DLD1 (cell line): Measurements from ENCODE around the gene GPN2.
"Not testable (repeated sequence)": the region's sequence is repeated elsewhere in the genome, so short reads cannot be mapped to it uniquely, and the experiment has no call there.

ENCODE experiments used
- in situ Hi-C: cut with HindIII; loops from 2 replicates; pipeline ENCODE4 v1.10.0; 2017; ENCODE audit warnings: low sequenced_read_pairs

The GPN2 gene

DNA sequence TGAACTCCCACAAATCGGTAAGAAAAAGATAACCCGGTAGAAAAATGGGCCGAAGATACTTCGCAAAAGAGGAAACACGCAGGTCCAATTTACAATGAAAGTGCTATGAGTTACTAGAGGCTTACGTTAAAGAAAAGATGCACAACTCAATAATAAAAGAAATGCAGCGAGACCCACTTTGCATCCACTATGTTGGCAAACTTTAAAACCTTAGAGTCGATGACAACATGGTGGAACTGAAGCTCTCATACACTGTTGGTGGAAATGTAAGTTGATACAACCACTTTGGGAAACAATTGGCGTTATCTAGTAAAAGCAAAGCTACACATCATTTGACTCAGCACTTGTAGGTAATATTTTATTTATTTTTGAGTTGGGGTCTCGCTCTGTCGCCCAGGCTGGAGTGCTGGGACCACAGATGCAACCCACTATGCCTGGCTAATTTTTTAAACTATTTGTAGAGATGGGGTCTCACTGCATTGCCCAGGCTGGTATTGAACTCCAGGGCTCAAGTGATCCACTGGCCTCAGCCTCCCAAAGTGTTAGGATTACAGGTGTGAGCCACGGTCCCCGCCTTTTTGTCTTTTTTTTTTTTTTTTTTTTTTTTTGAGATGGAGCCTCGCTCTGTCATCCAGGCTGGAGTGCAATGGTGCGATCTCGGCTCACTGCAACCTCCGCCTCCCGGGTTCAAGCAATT lies 10.9 kb upstream of the GPN2 start:
- in situ Hi-C loops, result no loop called here

DNA sequence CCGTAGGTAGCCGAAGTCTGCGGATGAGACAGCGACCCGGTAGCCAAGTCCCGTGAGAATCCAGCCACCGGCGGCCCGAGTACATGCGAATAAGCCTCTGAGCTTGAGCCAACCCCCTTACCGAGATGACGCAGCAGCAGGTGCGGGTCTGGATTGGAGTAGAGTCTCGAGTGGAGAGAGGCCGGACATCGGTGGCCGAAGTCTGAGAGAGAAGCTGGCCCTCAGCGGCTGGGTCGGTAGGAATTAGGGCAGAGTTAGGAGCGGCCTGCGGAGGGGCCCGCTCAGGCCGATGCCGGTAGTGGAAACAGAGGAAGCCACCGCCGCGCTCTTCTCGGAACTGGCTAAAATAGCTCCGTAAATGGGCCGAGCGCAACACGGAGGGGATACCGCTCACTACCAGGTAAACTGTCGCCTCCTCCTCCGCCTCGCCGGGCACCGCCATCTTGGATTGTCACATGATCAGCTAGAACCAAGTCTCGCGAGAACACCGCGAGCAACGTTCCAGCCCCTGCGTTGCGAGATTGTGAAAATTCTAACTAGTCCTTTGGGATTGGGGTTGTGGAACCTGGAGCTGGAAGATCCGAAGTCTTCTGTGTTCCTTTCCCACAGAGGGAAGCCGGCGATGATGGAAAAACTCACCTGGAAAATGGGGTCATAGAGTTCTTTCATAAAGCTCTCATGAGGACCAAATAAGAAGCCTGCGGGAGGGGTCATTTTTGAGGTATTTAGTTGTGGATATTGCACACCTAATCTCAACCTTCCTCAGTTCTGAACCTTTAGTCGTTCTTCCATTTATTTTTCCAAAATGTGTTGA lies 10.1 kb upstream of the GPN2 start, which contains the start of gene GPATCH3:
TSS of gene GPATCH3 (minus strand) at position 467 of the 814 bp plus-strand sequence. CDS start at position 442, 25 bp downstream.
- in situ Hi-C loops, result no loop called here

DNA sequence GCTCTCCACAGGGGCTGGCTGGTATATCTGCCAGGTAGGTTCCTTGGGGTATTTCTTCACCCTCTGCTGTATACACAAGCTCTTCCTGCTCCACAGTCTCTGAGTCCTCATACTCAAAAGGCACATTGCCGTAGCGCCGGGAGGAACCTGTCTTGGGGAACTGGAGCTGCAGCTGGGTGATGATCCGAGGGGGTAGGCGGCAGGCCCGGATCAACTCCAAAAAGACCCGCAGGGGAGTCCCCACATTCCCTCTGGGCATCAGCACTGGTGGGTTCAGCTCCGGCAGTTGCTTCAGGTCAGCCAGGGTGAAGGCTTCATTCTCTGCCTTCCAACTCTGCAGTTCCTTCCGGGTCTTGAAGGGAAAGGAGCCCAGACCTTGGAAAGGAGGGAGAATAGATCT lies 7.3 kb upstream of the GPN2 start:
- in situ Hi-C loops, result no loop called here

DNA sequence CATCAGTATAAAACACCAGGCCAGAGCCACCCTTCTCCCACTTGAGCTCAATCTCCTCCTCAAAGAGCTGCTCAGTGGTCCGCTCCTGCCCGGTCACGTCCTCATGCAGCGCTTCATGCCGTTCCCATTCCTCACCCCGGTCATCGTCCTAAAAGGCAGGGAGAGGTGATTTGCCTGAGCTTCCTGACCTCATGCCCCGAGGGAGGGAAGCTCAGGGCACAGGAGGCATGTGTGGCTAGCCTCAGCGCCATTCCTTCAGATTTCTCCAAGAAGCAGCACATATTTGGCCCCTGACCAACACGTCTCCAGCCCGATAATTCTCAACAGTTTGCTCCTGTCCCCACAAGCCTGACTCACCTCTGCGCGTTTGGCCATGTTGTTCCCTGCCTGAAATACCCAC lies 4.2 kb upstream of the GPN2 start:
- in situ Hi-C loops, result no loop called here

DNA sequence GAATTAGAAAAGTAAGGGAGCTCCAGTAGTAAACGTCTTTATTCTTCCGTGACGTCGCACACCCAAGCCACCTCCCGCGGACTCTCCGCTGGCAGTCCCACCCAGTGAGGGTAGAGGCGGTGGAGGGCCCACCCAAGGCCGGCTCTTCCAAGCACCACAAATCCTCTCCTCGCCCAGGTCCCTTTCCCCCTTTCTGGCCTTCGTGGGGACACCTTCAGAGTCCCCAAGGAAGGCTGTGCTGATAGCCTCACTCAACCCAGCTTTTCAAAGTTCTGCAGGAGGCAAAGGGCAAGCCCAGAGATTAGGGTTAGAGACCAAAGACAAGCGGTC lies 349 bp upstream of the GPN2 start:
- in situ Hi-C loops, result no loop called here

DNA sequence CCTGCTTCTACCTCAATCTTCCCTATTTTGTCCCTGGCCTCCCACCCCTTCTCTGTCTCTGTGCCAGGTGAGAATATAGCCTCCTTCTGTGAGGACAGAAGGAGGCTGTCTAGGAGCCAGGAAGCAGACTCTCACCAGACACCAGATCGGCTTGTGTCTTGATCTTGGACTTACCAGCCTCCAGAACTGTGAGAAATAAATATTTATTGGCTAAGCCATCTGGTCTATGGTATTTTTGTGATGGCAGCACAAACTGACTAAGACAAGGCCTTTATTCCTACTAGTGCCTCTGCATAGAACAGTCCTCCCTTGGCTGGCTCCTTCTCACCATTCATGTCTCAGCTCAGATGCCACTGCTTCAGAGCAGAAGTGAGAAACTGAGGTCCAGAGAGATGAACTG lies 1.9 kb downstream of the GPN2 start:
- in situ Hi-C loops, result no loop called here

DNA sequence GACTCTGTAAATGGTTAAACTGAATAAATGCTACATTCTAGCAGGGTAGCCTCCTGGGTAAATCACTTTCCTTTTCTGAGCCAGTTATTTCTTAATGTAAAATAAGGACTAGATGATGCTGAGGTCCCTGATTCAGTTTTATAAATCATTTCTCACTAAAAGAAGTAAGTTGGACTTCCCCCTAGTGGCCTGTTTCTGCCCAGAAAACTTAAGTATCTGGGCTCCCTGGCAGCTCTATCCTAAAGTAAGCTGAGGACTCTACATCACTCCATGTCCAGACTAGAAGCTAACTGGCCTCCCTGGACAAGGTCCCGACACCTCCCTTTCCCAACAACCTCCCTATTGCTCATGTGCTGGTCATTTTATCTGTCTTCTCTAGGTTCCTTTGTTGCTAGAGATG lies 3.0 kb downstream of the GPN2 start:
- in situ Hi-C loops, result no loop called here

DNA sequence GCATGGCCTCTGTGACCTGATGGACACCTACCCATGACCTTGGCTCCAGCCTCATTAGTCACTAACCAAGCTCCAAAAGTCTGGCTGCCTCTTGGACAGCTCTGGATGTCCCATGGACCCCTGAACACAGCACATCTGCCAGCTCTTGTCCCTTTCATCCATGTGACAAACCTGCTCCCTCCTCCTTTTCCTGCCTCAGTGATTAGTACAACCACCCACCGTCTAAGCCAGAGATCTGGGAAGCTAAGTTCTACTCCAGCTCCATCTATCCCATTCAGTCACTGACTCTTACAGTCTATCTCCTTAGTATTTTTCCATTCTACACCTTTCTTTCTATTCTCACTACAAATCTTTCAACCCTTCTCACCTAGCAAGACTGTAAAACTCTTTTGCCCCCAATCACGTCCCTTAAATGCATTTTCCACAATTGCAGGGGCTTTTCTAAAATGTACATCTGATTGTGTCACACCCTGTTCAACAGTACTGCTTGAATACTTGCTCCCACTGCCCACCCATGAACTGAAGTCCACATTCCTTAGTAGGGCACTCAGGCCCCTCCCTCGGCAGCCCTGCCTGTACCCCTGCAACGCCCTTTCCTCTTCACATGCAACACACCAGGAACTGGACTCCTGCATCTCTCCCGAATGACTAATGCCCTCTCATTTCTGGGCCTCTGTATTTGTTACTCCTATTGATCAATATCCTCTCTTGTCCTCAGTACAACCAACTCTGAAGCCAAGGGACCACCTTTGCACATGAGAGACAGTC lies 7.2 kb downstream of the GPN2 start:
- in situ Hi-C loops, result loop anchor here (5.0 kb wide), 1 partner anchor 51 kb away; no protein-coding TSS in a partner anchor

DNA sequence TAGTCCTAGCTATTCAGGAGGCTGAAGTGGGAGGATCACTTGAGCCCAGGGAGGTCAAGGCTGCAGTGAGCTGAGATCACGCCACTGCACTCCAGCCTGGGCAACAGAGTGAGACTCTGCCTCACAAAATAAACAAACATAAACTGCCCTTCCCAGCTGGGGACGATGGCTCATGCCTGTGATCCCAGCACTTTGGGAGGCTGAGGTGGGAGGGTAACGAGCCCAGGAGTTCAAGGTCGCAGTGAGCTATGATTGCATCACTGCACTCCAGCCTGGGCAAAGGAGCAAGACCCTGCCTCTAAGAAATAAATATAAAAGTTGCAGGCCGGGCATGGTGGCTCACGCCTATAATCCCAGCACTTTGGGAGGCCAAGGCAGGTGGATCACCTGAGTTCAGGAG lies 8.5 kb downstream of the GPN2 start:
- in situ Hi-C loops, result loop anchor here (5.0 kb wide), 1 partner anchor 49 kb away; no protein-coding TSS in a partner anchor

DNA sequence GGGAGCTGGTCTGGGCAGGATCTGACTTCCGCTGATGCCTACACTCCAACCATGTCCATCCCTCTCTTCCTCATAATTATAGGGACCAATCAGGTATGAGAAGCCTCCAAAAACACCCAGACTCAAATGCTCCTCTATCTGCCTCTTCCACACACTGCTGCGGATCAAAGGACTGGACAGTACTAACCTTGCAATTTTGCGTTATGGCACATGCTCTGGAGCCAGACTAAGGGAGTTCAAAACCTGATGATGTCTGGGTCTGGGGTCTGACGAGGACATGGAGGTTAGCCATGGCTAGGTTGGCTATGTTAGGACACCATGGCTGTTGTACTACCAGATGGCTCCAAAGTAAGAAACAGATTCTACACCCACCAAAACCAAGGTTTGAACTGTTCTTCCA lies 10.3 kb downstream of the GPN2 start:
- in situ Hi-C loops, result loop anchor here (5.0 kb wide), 1 partner anchor 47 kb away; no protein-coding TSS in a partner anchor

DNA sequence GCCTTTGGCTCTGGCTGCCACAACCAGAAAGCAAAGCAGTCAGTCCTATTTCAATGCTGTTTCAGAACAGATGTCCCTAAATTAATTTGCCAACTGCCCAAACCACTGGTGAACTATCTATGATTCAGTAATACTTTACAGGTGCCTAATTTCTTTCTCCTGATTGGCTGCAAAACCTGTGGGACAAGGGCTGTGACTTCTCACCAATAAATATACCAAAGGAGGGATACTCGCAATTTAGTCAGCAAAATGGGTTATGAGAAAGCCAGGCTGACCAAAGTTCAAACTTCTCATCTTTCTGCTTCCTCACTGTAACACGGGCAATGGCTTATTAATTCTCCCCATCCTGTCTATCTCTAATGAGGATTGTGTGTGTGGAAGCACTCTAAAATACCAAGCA lies 12.8 kb downstream of the GPN2 start:
- in situ Hi-C loops, result no loop called here

DNA sequence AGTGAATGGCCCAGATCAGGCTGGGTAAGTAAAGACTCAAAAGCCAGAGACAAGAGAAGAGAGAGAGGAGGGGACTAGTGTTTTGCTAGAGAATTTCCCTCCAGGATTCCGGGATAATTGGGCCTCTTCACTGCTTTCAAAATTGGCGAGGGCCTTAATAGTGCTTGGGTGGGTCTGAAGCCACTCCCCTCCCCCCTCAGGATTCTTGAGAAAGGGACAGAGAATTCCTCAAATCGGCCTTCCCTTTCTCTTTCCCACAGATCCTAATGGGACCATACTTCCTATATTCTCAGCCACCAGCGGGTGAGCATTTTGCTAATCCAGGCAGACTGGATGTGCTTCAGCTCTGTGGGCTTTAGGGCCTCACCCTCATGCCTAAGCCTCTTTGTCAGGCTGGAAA lies 15.2 kb downstream of the GPN2 start:
- in situ Hi-C loops, result no loop called here

DNA sequence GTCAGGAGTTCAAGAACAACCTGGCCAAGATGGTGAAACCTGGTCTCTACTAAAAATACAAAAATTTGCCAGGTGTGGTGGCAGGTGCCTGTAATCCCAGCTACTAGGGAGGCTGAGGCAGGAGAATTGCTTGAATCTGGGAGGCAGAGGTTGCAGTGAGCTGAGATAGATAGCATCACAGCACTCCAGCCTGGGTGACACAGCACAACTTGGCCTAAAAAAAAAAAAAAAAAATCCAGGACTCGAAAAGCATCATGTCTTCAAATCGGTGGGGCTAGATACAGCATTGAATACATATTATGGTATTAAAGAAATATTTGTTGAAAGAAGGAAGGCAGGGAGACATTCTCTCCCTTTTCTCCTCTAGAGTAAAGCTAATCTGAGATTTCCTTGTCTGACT lies 17.0 kb downstream of the GPN2 start:
- in situ Hi-C loops, result not testable (repeated sequence)

DNA sequence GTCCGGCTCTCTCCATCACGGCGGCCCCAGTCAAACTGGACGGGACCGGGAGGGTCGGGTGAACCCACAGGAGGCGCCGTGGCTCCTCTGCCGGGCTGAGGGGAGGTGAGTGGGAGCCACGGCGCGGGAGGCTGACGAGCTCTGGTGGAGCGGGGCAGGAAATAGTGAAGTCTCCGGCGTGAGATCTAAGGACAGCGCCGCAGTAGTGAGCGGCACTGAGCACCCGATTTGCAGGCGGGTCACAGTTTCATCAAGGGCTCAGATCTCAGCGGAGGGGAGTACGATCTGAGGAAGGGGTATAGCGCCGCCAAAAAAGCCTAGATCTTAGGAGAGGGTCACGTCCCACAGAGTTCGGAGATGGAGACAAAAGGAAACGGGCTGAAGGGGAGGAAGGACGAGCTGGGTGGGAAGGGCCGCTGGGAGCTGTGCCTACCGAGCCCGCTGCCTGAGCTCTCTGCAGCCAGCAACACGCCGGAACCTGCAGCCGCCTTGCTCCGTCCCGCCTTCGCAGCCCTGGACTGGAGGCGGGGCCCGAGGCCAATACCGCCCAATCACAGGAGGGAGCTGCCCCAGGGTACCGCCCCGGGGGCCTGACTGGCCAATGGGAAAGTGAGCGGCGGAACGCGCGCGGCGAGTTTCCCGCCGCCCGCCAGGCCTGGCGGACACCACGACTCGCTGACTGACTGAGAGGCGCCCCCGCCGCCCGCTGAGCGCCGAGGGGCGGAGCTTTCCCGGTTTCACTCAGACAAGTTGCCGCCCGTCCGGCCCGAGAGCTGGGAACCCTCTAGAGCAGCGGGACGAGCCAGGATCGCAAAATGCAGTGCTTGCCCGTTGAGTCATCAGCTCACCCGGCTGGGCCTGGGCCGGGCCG lies 25.2 kb downstream of the GPN2 start:
- in situ Hi-C loops, result no loop called here

DNA sequence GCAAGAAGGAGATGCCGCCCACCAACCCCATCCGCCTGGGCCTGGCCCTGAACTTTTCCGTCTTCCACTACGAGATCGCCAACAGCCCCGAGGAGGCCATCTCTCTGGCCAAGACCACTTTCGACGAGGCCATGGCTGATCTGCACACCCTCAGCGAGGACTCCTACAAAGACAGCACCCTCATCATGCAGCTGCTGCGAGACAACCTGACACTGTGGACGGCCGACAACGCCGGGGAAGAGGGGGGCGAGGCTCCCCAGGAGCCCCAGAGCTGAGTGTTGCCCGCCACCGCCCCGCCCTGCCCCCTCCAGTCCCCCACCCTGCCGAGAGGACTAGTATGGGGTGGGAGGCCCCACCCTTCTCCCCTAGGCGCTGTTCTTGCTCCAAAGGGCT lies 26.4 kb downstream of the GPN2 start:
- in situ Hi-C loops, result no loop called here

DNA sequence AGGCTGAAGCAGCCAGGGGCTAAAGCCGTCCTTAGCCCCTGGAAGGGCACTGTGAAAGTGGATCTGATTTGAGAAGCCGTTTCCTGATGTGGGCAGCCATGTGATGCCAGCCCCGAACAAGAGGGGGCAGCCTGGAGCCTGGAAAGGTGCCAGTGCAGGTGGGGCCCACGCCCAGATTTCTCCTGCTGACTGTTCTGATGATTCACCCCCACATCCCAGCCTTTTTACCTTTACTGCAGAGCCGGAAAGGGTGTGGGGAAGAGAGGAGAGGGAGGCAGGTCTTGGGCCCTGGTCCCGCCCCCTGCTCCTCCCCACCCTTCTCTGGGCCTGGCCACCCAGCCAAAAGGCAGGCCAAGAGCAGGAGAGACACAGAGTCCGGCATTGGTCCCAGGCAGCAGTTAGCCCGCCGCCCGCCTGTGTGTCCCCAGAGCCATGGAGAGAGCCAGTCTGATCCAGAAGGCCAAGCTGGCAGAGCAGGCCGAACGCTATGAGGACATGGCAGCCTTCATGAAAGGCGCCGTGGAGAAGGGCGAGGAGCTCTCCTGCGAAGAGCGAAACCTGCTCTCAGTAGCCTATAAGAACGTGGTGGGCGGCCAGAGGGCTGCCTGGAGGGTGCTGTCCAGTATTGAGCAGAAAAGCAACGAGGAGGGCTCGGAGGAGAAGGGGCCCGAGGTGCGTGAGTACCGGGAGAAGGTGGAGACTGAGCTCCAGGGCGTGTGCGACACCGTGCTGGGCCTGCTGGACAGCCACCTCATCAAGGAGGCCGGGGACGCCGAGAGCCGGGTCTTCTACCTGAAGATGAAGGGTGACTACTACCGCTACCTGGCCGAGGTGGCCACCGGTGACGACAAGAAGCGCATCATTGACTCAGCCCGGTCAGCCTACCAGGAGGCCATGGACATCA lies 27.1 kb downstream of the GPN2 start, which contains the start of gene SFN:
TSS of gene SFN (plus strand) at position 369 of the 904 bp plus-strand sequence. CDS start at position 433, 64 bp downstream.
- in situ Hi-C loops, result no loop called here

DNA sequence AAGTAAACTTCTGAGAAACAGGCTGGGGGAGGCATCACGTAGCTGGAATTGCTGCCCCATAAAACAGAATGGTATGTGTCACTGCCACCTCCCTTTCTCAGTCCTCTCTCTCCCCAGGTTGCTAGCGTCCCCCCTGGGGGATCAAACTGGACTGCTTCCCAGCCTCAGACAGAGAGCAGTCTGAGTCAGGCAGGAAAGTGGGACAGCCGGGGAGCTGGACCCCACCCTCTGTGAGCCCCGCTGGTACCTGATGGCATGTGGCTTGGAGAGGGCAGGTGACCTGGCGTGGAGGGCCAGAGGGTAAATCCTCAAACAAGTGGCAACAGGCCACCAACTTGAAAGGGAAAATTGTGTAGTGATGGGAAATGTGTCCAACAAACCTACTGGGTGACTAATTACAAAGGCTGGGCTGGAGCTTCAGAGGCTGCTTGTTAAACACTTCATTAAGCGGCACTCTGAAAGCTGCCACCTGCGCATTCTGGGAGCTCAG lies 28.1 kb downstream of the GPN2 start:
- in situ Hi-C loops, result no loop called here

DNA sequence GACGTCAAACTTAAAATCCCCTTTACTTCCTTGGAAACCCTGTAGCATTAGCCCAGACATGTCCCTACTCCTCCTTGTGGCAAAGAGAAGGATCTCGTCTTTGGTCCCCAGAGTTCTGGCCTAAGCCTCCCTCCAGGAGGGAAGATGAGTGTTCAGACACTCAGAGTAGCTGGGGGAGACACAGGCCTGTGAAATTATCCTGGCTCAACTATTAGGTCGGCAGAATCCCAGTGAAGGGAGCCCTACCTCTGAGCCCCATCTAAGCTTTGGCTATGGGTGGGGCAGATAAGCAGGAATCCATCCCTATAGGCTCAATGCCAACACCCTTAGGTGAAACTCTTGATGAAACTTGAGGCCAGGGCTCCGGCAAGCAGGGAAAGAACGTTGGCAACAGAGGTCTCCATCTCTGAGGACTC lies 28.8 kb downstream of the GPN2 start:
- in situ Hi-C loops, result no loop called here
